Caco-2 (cell line): ENCODE data around the gene TPM1. TPM values are rescaled to one million over a fixed set of nuclear protein-coding genes. Genes with fewer than 3 reads are reported as not detected.

ENCODE experiments used
- BruUV-seq: library from RNA; stranded (reverse); fragments of 400-500 nt; replicated peaks from 2 replicates; lab custom pipeline; 2021; lab: Mats Ljungman, UMichigan
- CTCF ChIA-PET: fragments of 300-600 bp; sonication (Branson Sonifier 250); formaldehyde crosslinking; loops from one replicate; lab custom pipeline; 2022; ENCODE audit warnings: antibody characterized with exemption; lab: Charles Lee
- POLR2A ChIA-PET: fragments of 300-600 bp; sonication (Branson Sonifier 250); formaldehyde crosslinking; loops from one replicate; lab custom pipeline; 2022; ENCODE audit warnings: antibody characterized with exemption; lab: Charles Lee
- DNase-seq, 2 experiments: peaks; one replicate each; pipeline versions ENCODE4 v3.0.0 to v3.0.0-alpha.2; 2020 to 2022
- H3K27me3 ChIP-seq: replicated peaks from 2 replicates; pipeline ENCODE4 v1.6.0; 2011; ENCODE audit warnings: low read length; ENCODE audit not compliant: control insufficient read depth, insufficient read depth
- H3K36me3 ChIP-seq: 2 replicates; pipeline ENCODE4 v1.5.1; 2011; ENCODE audit warnings: low read length; ENCODE audit not compliant: control insufficient read depth, insufficient read depth
- H3K4me1 ChIP-seq: fragments of 250-450 bp; sonication (Bioruptor Pico); 2 replicates; pipeline ENCODE4 v1.5.1; 2020; ENCODE audit warnings: mild to moderate bottlenecking
- H3K4me3 ChIP-seq: 2 replicates; pipeline ENCODE4 v1.5.1; 2011; ENCODE audit warnings: low read depth, mild to moderate bottlenecking, control low read depth, low read length
- H3K9me3 ChIP-seq: fragments of 250-450 bp; sonication (Bioruptor Pico); 2 replicates; pipeline ENCODE4 v1.5.1; 2020; ENCODE audit warnings: mild to moderate bottlenecking, moderate library complexity
- H3K27ac Mint-ChIP-seq: one replicate; pipeline ENCODE4 v1.8.0; 2022; ENCODE audit warnings: mixed read lengths; ENCODE audit not compliant: unreplicated experiment
- H3K27me3 Mint-ChIP-seq: one replicate; pipeline ENCODE4 v1.8.0; 2022; ENCODE audit warnings: mixed read lengths; ENCODE audit not compliant: insufficient read depth, unreplicated experiment
- H3K36me3 Mint-ChIP-seq: one replicate; pipeline ENCODE4 v1.8.0; 2022; ENCODE audit warnings: mild to moderate bottlenecking, mixed read lengths; ENCODE audit not compliant: insufficient read depth, unreplicated experiment
- H3K4me1 Mint-ChIP-seq: one replicate; pipeline ENCODE4 v1.8.0; 2022; ENCODE audit warnings: low read depth, mixed read lengths; ENCODE audit not compliant: unreplicated experiment
- H3K4me3 Mint-ChIP-seq: one replicate; pipeline ENCODE4 v1.8.0; 2022; ENCODE audit warnings: mild to moderate bottlenecking, moderate library complexity, mixed read lengths; ENCODE audit not compliant: unreplicated experiment
- H3K9me3 Mint-ChIP-seq: one replicate; pipeline ENCODE4 v1.8.0; 2022; ENCODE audit warnings: mixed read lengths; ENCODE audit not compliant: unreplicated experiment
- CTCF ChIP-seq, 2 experiments: fragments of 200-600 bp in 1 of 2; IDR thresholded peaks; 1 replicate in 1 of 2; 2 replicates in 1 of 2; pipeline versions ENCODE4 v1.5.1 to v1.8.0; 2011 to 2022; ENCODE audit warnings: antibody characterized with exemption in 1 of 2, control low read depth in 1 of 2, inconsistent platforms in 1 of 2, low read depth in 1 of 2, low read length in 1 of 2, mild to moderate bottlenecking in 1 of 2, moderate library complexity in 1 of 2; ENCODE audit not compliant: insufficient read depth in 1 of 2, severe bottlenecking in 1 of 2, unreplicated experiment in 1 of 2
- intact Hi-C: fragments of 100-400 bp; cut with micrococcal nuclease; formaldehyde crosslinking; loops from one replicate; pipeline ENCODE4 v1.10.0; 2022; ENCODE audit not compliant: unreplicated experiment
- total RNA-seq: library from RNA; stranded (reverse); gene quantifications from 2 replicates; pipeline ENCODE4 v1.2.3, GENCODE V29; 2022

The TPM1 gene
- total RNA-seq, 1 experiment from 2014 or later = 193 TPM

GRCh38 chr15:63083541-63083940 is 41.0 kb downstream of the TPM1 start:
- Mint-ChIP-seq H3K27me3 (no peaks in the 10 kb centered on the region), H3K4me1 (peaks cover 24% of the 10 kb centered on the region), H3K9me3 (no peaks in the 10 kb centered on the region), H3K4me3 (no peak overlapping the region), H3K27ac (peak overlapping the region; percentile 98), H3K36me3 (peaks cover 5% of the 10 kb centered on the region)
- TF ChIP-seq CTCF (IDR thresholded peaks at IDR 0.05; ENCODE audit: insufficient read depth in 1 of 2, low read depth in 1 of 2, low read length in 1 of 2, severe bottlenecking in 1 of 2, unreplicated experiment in 1 of 2) = no peak
- no TSS peak for BruUV-seq
- Histone ChIP-seq H3K9me3 (no peaks in the 10 kb centered on the region), H3K27me3 (no peaks in the 10 kb centered on the region), H3K36me3 (no peaks in the 10 kb centered on the region), H3K4me3 (no peak overlapping the region), H3K4me1 (peaks cover 40% of the 10 kb centered on the region)
- DNase-seq = no peak
- ChIA-PET POLR2A (no interaction called here), CTCF (interaction anchor here (4.3 kb wide), 1 partner anchor 35 kb away, joined by 17 read pairs; no protein-coding TSS in a partner anchor)
- intact Hi-C loops = no loop called here

GRCh38 chr15:63084806-63085205 is 42.3 kb downstream of the TPM1 start:
- no peak overlapping the region for H3K27ac Mint-ChIP-seq
- Histone ChIP-seq H3K36me3 (no peaks in the 10 kb centered on the region), H3K9me3 (no peaks in the 10 kb centered on the region), H3K4me1 (peaks cover 36% of the 10 kb centered on the region), H3K27me3 (no peaks in the 10 kb centered on the region), H3K4me3 (no peak overlapping the region)
- TF ChIP-seq CTCF (IDR thresholded peaks at IDR 0.05; ENCODE audit: insufficient read depth in 1 of 2, low read depth in 1 of 2, low read length in 1 of 2, severe bottlenecking in 1 of 2, unreplicated experiment in 1 of 2) = no peak
- ChIA-PET POLR2A (no interaction called here), CTCF (interaction anchor here (2.7 kb wide), 1 partner anchor 37 kb away, joined by 7 read pairs; no protein-coding TSS in a partner anchor)
- H3K4me1 Mint-ChIP-seq = peaks cover 30% of the 10 kb centered on the region
- BruUV-seq = no TSS peak
- H3K27me3 Mint-ChIP-seq = no peaks in the 10 kb centered on the region
- H3K9me3 Mint-ChIP-seq = no peaks in the 10 kb centered on the region
- peaks cover 5% of the 10 kb centered on the region for H3K36me3 Mint-ChIP-seq
- DNase-seq = no peak
- H3K4me3 Mint-ChIP-seq = no peak overlapping the region
- intact Hi-C loops = no loop called here

GRCh38 chr15:63085289-63085688 is 42.7 kb downstream of the TPM1 start:
- no TSS peak for BruUV-seq
- no peak for TF ChIP-seq CTCF (IDR thresholded peaks at IDR 0.05; ENCODE audit: insufficient read depth in 1 of 2, low read depth in 1 of 2, low read length in 1 of 2, severe bottlenecking in 1 of 2, unreplicated experiment in 1 of 2)
- Histone ChIP-seq H3K4me3 (no peak overlapping the region), H3K27me3 (no peaks in the 10 kb centered on the region), H3K9me3 (no peaks in the 10 kb centered on the region), H3K36me3 (no peaks in the 10 kb centered on the region), H3K4me1 (peaks cover 31% of the 10 kb centered on the region)
- intact Hi-C loops = no loop called here
- Mint-ChIP-seq H3K9me3 (no peaks in the 10 kb centered on the region), H3K27ac (no peak overlapping the region), H3K4me3 (no peak overlapping the region), H3K36me3 (peaks cover 5% of the 10 kb centered on the region), H3K27me3 (no peaks in the 10 kb centered on the region), H3K4me1 (peaks cover 26% of the 10 kb centered on the region)
- DNase-seq = no peak
- ChIA-PET POLR2A (no interaction called here), CTCF (interaction anchor here (2.7 kb wide), 1 partner anchor 37 kb away, joined by 7 read pairs; no protein-coding TSS in a partner anchor)
